H1 (cell line): Measurements from ENCODE around the gene GMIP. TPM values are rescaled to one million over a fixed set of nuclear protein-coding genes. Genes with fewer than 3 reads are reported as not detected.

Experiments
- FOSL1 ChIP-seq: IDR thresholded peaks from 2 replicates; pipeline ENCODE4 v1.6.1; 2011; ENCODE audit warnings: mild to moderate bottlenecking, low read depth, low read length, moderate library complexity; ENCODE audit not compliant: insufficient read depth
- RXRA ChIP-seq: IDR thresholded peaks from 2 replicates; pipeline ENCODE4 v1.6.1; 2011; ENCODE audit warnings: low read depth, mild to moderate bottlenecking, low read length, moderate library complexity; ENCODE audit not compliant: insufficient read depth
- polyA plus RNA-seq, 7 experiments: library from polyadenylated mRNA; depleted of rRNA in 3 of 7; stranded (reverse) in 5 of 7; unstranded in 2 of 7; fragments of >200 nt in 5 of 7; fragments of 200-250 nt in 2 of 7; gene quantifications; 1 replicate in 5 of 7; 2 replicates in 1 of 7; 4 replicates in 1 of 7; pipeline versions ENCODE4 v1.2.1 to v1.2.3, GENCODE V29; 2011 to 2013; ENCODE audit warnings: missing spikeins in 2 of 7, mixed read lengths in 2 of 7
- total RNA-seq: library from RNA; stranded (reverse); fragmentation: NEBNext Ultra II Directional; extraction: Animal tissue kit (Norgen Biotek cat#: 25700); gene quantifications from 2 replicates; pipeline ENCODE4 v1.2.1, GENCODE V29; 2021

Gene GMIP
- total and polyA plus RNA-seq, 2 of the 8 experiments (the other 6 are each of a cell fraction or from before 2014, with no cell fraction given): 5.7 to 18.1 TPM

DNA sequence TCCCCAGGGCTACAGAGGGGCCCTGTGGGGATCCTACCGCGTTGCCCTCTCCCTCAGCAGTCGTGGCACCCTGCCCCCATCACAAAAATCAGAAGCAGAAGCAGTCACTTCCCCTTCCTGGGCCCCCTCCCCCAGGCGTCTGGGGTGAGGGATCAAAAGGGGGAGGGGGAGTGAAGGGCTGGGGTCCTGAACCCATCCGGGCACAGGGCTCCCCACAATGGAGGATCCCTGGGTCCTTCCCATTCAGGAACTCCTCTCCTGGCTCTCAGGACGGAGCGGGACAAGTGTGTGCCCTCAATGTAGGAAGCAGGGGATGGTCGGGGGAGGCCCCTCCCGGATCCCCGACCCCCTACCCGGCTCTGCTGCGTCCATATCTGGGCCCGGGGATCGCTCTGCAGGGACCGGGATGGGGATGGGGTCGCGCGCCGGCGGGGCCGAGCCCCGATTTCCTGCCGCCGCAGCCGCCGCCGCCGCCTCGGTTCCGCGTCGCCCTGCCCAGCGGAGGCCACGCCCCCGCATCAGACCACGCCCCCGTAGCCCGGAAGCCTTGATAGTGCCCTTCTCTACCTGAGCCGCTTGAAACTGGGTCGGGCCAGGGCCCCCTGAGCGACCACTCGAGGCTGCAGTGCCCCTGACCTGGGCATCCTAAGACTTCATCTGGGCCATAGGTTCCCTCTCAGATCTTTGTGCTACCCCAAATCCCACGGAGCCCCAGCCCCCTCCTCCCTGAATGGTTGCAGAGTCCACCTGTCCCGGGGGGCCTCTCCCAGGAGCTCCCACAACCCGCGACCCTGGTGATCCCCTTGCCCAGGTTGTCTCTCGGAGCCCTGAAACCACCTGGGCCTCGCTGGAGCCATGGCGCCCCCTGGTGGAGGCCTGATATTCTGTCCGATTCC lies at the start of gene GMIP (continued):
- no peak for TF ChIP-seq RXRA
- no peak for TF ChIP-seq FOSL1
